H1 (cell line): Measurements from ENCODE around the gene OLFML2A. TPM values are rescaled to one million over a fixed set of nuclear protein-coding genes. Genes with fewer than 3 reads are reported as not detected.

Experiments used
- CTCF ChIA-PET: fragments of 300-600 bp; sonication (Branson Sonifier 250); formaldehyde crosslinking; loops from one replicate; lab custom pipeline; 2021; ENCODE audit not compliant: partially characterized antibody; lab: Charles Lee
- POLR2A ChIA-PET: fragments of 300-600 bp; sonication (Branson Sonifier 250); formaldehyde crosslinking; loops from one replicate; lab custom pipeline; 2021; ENCODE audit warnings: inconsistent platforms; ENCODE audit not compliant: partially characterized antibody; lab: Charles Lee
- DNase-seq, 2 experiments: peaks; one replicate each; pipeline versions ENCODE4 v3.0.0 to v3.0.0-alpha.2; 2010 to 2022; ENCODE audit warnings: low spot score in 2 of 2, low read depth in 1 of 2, mixed read lengths in 1 of 2
- FAIRE-seq: peaks from 2 replicates; lab custom pipeline; 2011; peaks lifted over from hg19 to GRCh38; lab: Jason Lieb, UNC
- H2AFZ ChIP-seq: 2 replicates; pipeline ENCODE4 v1.8.1; 2012; ENCODE audit warnings: low read length, inconsistent platforms
- H2AK5ac ChIP-seq: 2 replicates; pipeline ENCODE4 v1.6.1; 2013; ENCODE audit warnings: low read depth, low read length
- H2BK120ac ChIP-seq: replicated peaks from 2 replicates; pipeline ENCODE3; 2013; ENCODE audit warnings: low read depth, low read length, inconsistent platforms
- H2BK12ac ChIP-seq: 2 replicates; pipeline ENCODE4 v1.6.1; 2013; ENCODE audit warnings: low read depth, low read length
- H2BK15ac ChIP-seq: 2 replicates; pipeline ENCODE4 v1.6.1; 2013; ENCODE audit warnings: low read length
- H2BK20ac ChIP-seq: 2 replicates; pipeline ENCODE4 v1.6.1; 2013; ENCODE audit warnings: low read length
- H2BK5ac ChIP-seq: 2 replicates; pipeline ENCODE4 v1.6.1; 2013; ENCODE audit warnings: low read depth, low read length
- H3K14ac ChIP-seq: 2 replicates; pipeline ENCODE4 v1.6.1; 2013; ENCODE audit warnings: inconsistent platforms; ENCODE audit not compliant: insufficient read length
- H3K18ac ChIP-seq: 2 replicates; pipeline ENCODE4 v1.6.1; 2013; ENCODE audit warnings: low read length; ENCODE audit errors: extremely low read depth
- H3K23ac ChIP-seq: 2 replicates; pipeline ENCODE4 v1.6.1; 2013; ENCODE audit warnings: inconsistent platforms; ENCODE audit not compliant: insufficient read length
- H3K23me2 ChIP-seq: 2 replicates; pipeline ENCODE4 v1.6.1; 2013; ENCODE audit warnings: low read depth, low read length
- H3K27ac ChIP-seq: 2 replicates; pipeline ENCODE4 v1.6.1; 2011; ENCODE audit warnings: low read depth, low read length, inconsistent platforms
- H3K27me3 ChIP-seq, 4 experiments: replicated peaks in 1 of 4; 1 replicate in 1 of 4; 2 replicates in 3 of 4; pipeline versions ENCODE4 v1.6.1 to v1.8.1; 2011 to 2013; ENCODE audit warnings: low read length in 3 of 4, mild to moderate bottlenecking in 3 of 4, inconsistent platforms in 2 of 4, mixed read lengths in 2 of 4, moderate library complexity in 1 of 4; ENCODE audit not compliant: control insufficient read depth in 3 of 4, insufficient read depth in 3 of 4; ENCODE audit errors: extremely low read depth in 1 of 4
- H3K36me3 ChIP-seq, 4 experiments: 2 replicates each; pipeline versions ENCODE4 v1.6.1 to v1.8.1; 2011 to 2013; ENCODE audit warnings: mild to moderate bottlenecking in 4 of 4, low read length in 3 of 4, moderate library complexity in 2 of 4, control low read depth in 1 of 4, inconsistent platforms in 1 of 4; ENCODE audit not compliant: insufficient read depth in 4 of 4, control insufficient read depth in 2 of 4
- H3K4ac ChIP-seq: replicated peaks from 2 replicates; pipeline ENCODE3; 2013; ENCODE audit warnings: low read length, low read depth, mixed read lengths, inconsistent platforms; ENCODE audit not compliant: insufficient read length
- H3K4me1 ChIP-seq, 4 experiments: replicated peaks in 1 of 4; 1 replicate in 1 of 4; 2 replicates in 3 of 4; pipeline versions ENCODE4 v1.6.1 to v1.8.1; 2011 to 2013; ENCODE audit warnings: low read length in 3 of 4, inconsistent platforms in 2 of 4, mixed read lengths in 1 of 4; ENCODE audit not compliant: insufficient read depth in 4 of 4, control insufficient read depth in 3 of 4
- H3K4me2 ChIP-seq, 2 experiments: 2 replicates each; pipeline versions ENCODE4 v1.6.1 to v1.8.1; 2011 to 2013; ENCODE audit warnings: low read depth in 2 of 2, low read length in 2 of 2, control low read depth in 1 of 2, inconsistent platforms in 1 of 2, mild to moderate bottlenecking in 1 of 2; ENCODE audit not compliant: insufficient read depth in 1 of 2
- H3K4me3 ChIP-seq, 4 experiments: fragments of 200-600, 300-600 bp in 1 of 4; sonication (generic), shearing (Covaris generic), sonication (Bioruptor Twin) in 1 of 4; 2 replicates each; pipeline versions ENCODE4 v1.5.1 to v1.8.1; 2011 to 2016; ENCODE audit warnings: low read length in 4 of 4, low read depth in 3 of 4, control low read depth in 2 of 4, inconsistent platforms in 2 of 4, mild to moderate bottlenecking in 2 of 4, mixed read lengths in 1 of 4, moderate library complexity in 1 of 4; ENCODE audit not compliant: insufficient read depth in 2 of 4; ENCODE audit errors: extremely low read depth in 1 of 4
- H3K56ac ChIP-seq: replicated peaks from 2 replicates; pipeline ENCODE3; 2013; ENCODE audit warnings: low read depth, mild to moderate bottlenecking, mixed read lengths, low read length, inconsistent platforms; ENCODE audit not compliant: insufficient read length
- H3K79me1 ChIP-seq: 2 replicates; pipeline ENCODE4 v1.6.1; 2013; ENCODE audit warnings: low read depth, low read length, control low read depth
- H3K79me2 ChIP-seq, 2 experiments: 2 replicates each; pipeline versions ENCODE4 v1.6.1 to v1.8.1; 2012 to 2013; ENCODE audit warnings: low read length in 2 of 2, mild to moderate bottlenecking in 2 of 2, inconsistent platforms in 1 of 2; ENCODE audit not compliant: insufficient read depth in 2 of 2, control insufficient read depth in 1 of 2
- H3K9ac ChIP-seq, 4 experiments: replicated peaks in 1 of 4; 1 replicate in 1 of 4; 2 replicates in 3 of 4; pipeline versions ENCODE4 v1.6.1 to v1.8.1; 2011 to 2013; ENCODE audit warnings: low read depth in 3 of 4, low read length in 3 of 4, control low read depth in 2 of 4, mild to moderate bottlenecking in 2 of 4, moderate library complexity in 2 of 4, inconsistent platforms in 1 of 4; ENCODE audit errors: extremely low read depth in 1 of 4
- H3K9me3 ChIP-seq, 2 experiments: 2 replicates each; pipeline versions ENCODE4 v1.6.1 to v1.8.1; 2012 to 2013; ENCODE audit warnings: mild to moderate bottlenecking in 2 of 2, moderate library complexity in 2 of 2, control low read depth in 1 of 2, inconsistent platforms in 1 of 2, low read depth in 1 of 2, low read length in 1 of 2, mixed read lengths in 1 of 2; ENCODE audit not compliant: insufficient read depth in 2 of 2
- H4K20me1 ChIP-seq, 2 experiments: replicated peaks in 1 of 2; 2 replicates each; pipeline versions ENCODE3 to v1.8.1; 2011 to 2013; ENCODE audit warnings: inconsistent platforms in 2 of 2, low read length in 2 of 2, mild to moderate bottlenecking in 1 of 2; ENCODE audit not compliant: insufficient read depth in 2 of 2, control insufficient read depth in 1 of 2
- H4K5ac ChIP-seq: 2 replicates; pipeline ENCODE4 v1.6.1; 2013; ENCODE audit warnings: low read length, low read depth, mixed read lengths, inconsistent platforms; ENCODE audit not compliant: insufficient read length
- H4K8ac ChIP-seq: 2 replicates; pipeline ENCODE4 v1.8.0; 2013; ENCODE audit warnings: mild to moderate bottlenecking, moderate library complexity, low read length, inconsistent platforms; ENCODE audit not compliant: insufficient read depth; ENCODE audit errors: extremely low read depth
- H4K91ac ChIP-seq: replicated peaks from 2 replicates; pipeline ENCODE3; 2013; ENCODE audit warnings: low read length, mixed read lengths, inconsistent platforms; ENCODE audit not compliant: insufficient read length
- CTCF ChIP-seq, 3 experiments: IDR thresholded peaks; 1 replicate in 2 of 3; 2 replicates in 1 of 3; pipeline versions ENCODE4 v1.5.1 to v1.6.1; 2011; ENCODE audit warnings: low read length in 3 of 3, mild to moderate bottlenecking in 3 of 3, inconsistent platforms in 2 of 3, low read depth in 1 of 3, moderate library complexity in 1 of 3; ENCODE audit not compliant: insufficient read depth in 1 of 3; ENCODE audit errors: control extremely low read depth in 1 of 3
- POU5F1 ChIP-seq: IDR thresholded peaks from 2 replicates; pipeline ENCODE4 v1.6.1; 2011; ENCODE audit warnings: low read depth, mild to moderate bottlenecking, low read length, moderate library complexity
- RAD21 ChIP-seq, 2 experiments: IDR thresholded peaks in 1 of 2; conservative IDR thresholded peaks in 1 of 2; 2 replicates each; pipeline ENCODE4 v1.6.1; 2011; ENCODE audit warnings: low read depth in 2 of 2, low read length in 2 of 2, improper control_type of control experiment in 1 of 2, inconsistent platforms in 1 of 2, mild to moderate bottlenecking in 1 of 2, moderate library complexity in 1 of 2
- WGBS, 2 experiments: shearing (Covaris generic) in 1 of 2; methylation state at CpG; one replicate each; pipeline versions ENCODE4 v1.1.6 to v1.1.7; 2013 to 2015; ENCODE audit warnings: low lambda C conversion rate in 2 of 2, mixed read lengths in 2 of 2, inconsistent platforms in 1 of 2, low coverage in 1 of 2, missing lambda C conversion rate in 1 of 2; ENCODE audit not compliant: insufficient replicate concordance in 2 of 2, insufficient coverage in 1 of 2, insufficient read length in 1 of 2; ENCODE audit errors: extremely low coverage in 1 of 2, missing lambda C conversion rate in 1 of 2; 5-methylcytosine and 5-hydroxymethylcytosine counted together
- polyA plus RNA-seq, 7 experiments: library from polyadenylated mRNA; depleted of rRNA in 3 of 7; stranded (reverse) in 5 of 7; unstranded in 2 of 7; fragments of >200 nt in 5 of 7; fragments of 200-250 nt in 2 of 7; gene quantifications; 1 replicate in 5 of 7; 2 replicates in 1 of 7; 4 replicates in 1 of 7; pipeline versions ENCODE4 v1.2.1 to v1.2.3, GENCODE V29; 2011 to 2013; ENCODE audit warnings: missing spikeins in 2 of 7, mixed read lengths in 2 of 7
- total RNA-seq: library from RNA; stranded (reverse); fragmentation: NEBNext Ultra II Directional; extraction: Animal tissue kit (Norgen Biotek cat#: 25700); gene quantifications from 2 replicates; pipeline ENCODE4 v1.2.1, GENCODE V29; 2021

The OLFML2A gene
- total and polyA plus RNA-seq, 2 of the 8 experiments (the other 6 are each of a cell fraction or from before 2014, with no cell fraction given): 7.8 to 11.5 TPM

GRCh38 chr9:124799274-124800006 lies 22.5 kb downstream of the OLFML2A start:
- Histone ChIP-seq H2BK15ac (0 out of 2 replicates have a peak overlapping the region, but pooled peaks have one; percentile 55), H3K9me3 (no peaks in the 10 kb centered on the region), H3K18ac (no peak overlapping the region; the same call in 1 of the 2 replicates), H3K79me2 (no peaks in the 10 kb centered on the region), H2BK5ac (no peak overlapping the region; the same call in 1 of the 2 replicates), H3K27me3 (no peaks in the 10 kb centered on the region), H4K8ac (no peak overlapping the region; the same call in 1 of the 2 replicates), H4K20me1 (no peaks in the 10 kb centered on the region), H3K9ac (no peak overlapping the region), H3K36me3 (no peaks in the 10 kb centered on the region), H2BK20ac (no peak overlapping the region), H2BK12ac (no peak overlapping the region), H3K4me3 (no peak overlapping the region), H2AK5ac (no peak overlapping the region), H3K23me2 (no peaks in the 10 kb centered on the region), H4K5ac (no peak overlapping the region), H2AFZ (no peak overlapping the region), H2BK120ac (no peak overlapping the region), H4K91ac (no peak overlapping the region)
- POLR2A ChIA-PET: interaction anchor here (0.8 to 3.0 kb wide), 9 partner anchors 10 to 63 kb away, joined by 3 to 18 read pairs (median 4); partner anchors contain the start of genes ARPC5L, OLFML2A and RPL35
- no peak for FAIRE-seq
- DNase-seq: no peak
- 86% methylated on average over 13 of the region's 13 CpGs; no CpG with 5 or more reads in 1 of the 2 experiments for WGBS, 2 experiments
- peak in 2 of 3 experiments; percentile 19 to 24; a peak in 3 of 4 replicates for TF ChIP-seq CTCF (IDR thresholded peaks at IDR 0.05; ENCODE audit: control extremely low read depth in 1 of 3, insufficient read depth in 1 of 3, low read depth in 1 of 3, low read length in 3 of 3)
- peak; percentile 22 to 44; a peak in 3 of 4 replicates for TF ChIP-seq RAD21 (IDR thresholded peaks at IDR 0.05 in 1 of 2, conservative IDR thresholded peaks at IDR 0.05 in 1 of 2; ENCODE audit: low read depth in 2 of 2, low read length in 2 of 2)
- no peak for TF ChIP-seq POU5F1
- TF ChIP-seq, all 59 proteins: peak for 2
- Histone ChIP-seq H3K27ac (no peak overlapping the region), H3K4me2 (no peak overlapping the region), H3K14ac (no peak overlapping the region), H3K4me1 (peaks cover 0 to 12% (median 0%) of the 10 kb centered on the region in 4 experiments; a peak in 2 of 7 replicates), H3K4ac (no peak overlapping the region), H3K23ac (no peak overlapping the region), H3K79me1 (no peaks in the 10 kb centered on the region), H3K56ac (no peak overlapping the region)
- CTCF ChIA-PET: interaction anchor here (0.8 to 65.2 kb wide), 9 partner anchors 10 to 389 kb away, joined by 3 to 1529 read pairs (median 9); partner anchors contain the start of genes ARPC5L, NR6A1, OLFML2A and RPL35
